Mammary epithelial cell (primary cell): Measurements from ENCODE around the gene ATP23.

Source experiments
- CTCF ChIP-seq, 2 donors: IDR thresholded peaks in 1 of 2; conservative IDR thresholded peaks in 1 of 2; 2 replicates each; pipeline ENCODE4 v1.5.1; 2011 to 2012; ENCODE audit warnings: inconsistent platforms in 2 of 2, low read length in 2 of 2, mild to moderate bottlenecking in 2 of 2, control low read depth in 1 of 2, low read depth in 1 of 2; ENCODE audit not compliant: insufficient read depth in 1 of 2; ENCODE audit errors: extremely low read depth in 1 of 2
- EZH2 ChIP-seq: IDR thresholded peaks from 2 replicates; pipeline ENCODE4 v1.6.1; 2012; ENCODE audit warnings: low read length, inconsistent platforms, borderline replicate concordance

- TF ChIP-seq EZH2 (no peak), CTCF (conservative IDR thresholded peaks at IDR 0.05 in 1 of 2, IDR thresholded peaks at IDR 0.05 in 1 of 2; ENCODE audit: extremely low read depth in 1 of 2, insufficient read depth in 1 of 2, low read depth in 1 of 2, low read length in 2 of 2) (no peak)
Observed at GRCh38 chr12:57909611-57910010, 31.8 kb upstream of the ATP23 start.
